ENCODE results near the gene MBL2.

MBL2 gene

GRCh38 chr10:52739380-52740154 is 33.0 kb downstream of the MBL2 start:
- no peak for FAIRE-seq

DNA sequence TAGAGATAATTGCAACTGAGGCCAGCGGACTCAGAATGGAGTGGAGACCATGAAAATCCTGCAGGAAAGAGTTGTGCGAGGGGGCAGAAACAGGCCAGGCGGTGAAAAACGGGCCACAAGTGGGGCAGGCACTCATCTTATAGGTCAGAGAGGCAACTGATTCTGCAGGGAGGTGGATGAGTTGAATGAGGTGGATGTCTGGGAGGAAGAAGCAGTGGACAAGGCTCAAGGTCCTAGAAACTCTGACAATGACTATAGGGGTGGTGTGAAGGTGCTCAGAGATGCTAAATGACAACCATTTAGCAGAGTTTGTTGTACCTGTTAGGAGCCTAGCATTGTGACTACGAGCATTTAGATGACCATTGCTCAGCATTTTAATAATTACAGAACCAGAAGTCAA is 33.6 kb downstream of the MBL2 start:
- FAIRE-seq = no peak

DNA sequence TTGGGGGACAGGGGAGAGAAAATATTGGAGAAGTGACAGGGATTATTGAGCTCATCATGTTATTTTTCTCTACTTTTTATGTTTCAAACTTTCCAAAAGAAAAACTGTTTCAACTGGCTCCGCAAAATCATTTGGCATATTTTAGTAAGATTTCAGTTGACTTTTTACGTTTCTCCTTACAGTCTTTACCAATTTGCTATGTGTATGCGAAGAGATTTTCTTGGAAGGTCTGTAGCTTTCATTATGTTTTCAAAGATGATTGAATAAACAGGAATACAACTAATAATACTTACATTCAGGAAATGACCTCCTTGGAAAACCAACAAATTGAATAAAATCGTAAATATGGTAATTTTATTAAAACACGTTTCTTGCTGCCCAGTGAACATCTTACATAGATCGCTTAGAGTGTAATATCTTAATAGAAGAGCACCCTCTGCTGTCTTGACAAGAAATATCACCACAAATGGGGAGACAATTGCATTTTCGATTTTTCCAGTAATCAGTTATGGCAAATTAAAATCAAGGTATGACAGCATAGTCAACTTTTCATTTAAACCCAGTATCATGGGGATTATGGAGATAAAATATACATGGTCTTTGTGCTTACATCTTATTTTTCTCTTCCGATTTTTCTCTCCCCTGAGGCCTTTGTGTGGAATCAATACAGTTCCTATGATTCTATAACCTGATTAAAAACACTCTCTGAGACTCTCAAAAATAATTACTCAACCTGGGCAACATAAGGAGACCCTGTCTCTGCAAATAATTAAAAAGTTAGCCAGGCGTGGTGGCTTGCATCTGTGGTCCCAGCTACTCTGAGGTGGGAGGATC is 43.1 kb downstream of the MBL2 start:
- FAIRE-seq = no peak

DNA sequence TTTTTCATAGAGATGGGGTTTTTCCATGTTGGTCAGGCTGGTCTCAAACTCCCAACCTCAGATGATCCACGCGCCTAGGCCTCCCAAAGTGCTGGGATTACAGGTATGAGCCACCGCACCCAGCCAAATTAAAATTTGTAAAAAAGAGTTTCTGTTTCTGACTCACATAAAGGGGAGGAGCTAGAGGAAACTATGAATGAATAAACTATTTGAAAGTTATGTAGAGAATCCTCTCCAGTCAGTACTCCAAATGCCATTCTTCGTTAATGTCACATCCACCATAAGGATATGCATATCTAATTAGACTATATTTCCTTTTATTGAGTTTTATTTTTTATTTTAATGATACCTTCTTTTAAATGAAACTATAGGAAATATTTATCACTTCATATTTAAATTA is 52.6 kb downstream of the MBL2 start:
- no peak for FAIRE-seq

All from colon (tissue), 2 donors.